H1 (cell line): ENCODE results near the gene MLKL. TPM values are rescaled to one million over a fixed set of nuclear protein-coding genes. Genes with fewer than 3 reads are reported as not detected.

Experiments used
- KDM5A ChIP-seq: fragments of 200-600 bp; IDR thresholded peaks from 2 replicates; pipeline ENCODE4 v1.7.1; 2012; ENCODE audit warnings: mild to moderate bottlenecking, low read length, inconsistent platforms, mixed read lengths
- SIN3A ChIP-seq, 2 experiments: IDR thresholded peaks in 1 of 2; conservative IDR thresholded peaks in 1 of 2; 2 replicates each; pipeline ENCODE4 v1.6.1; 2011 to 2012; ENCODE audit warnings: low read length in 2 of 2, improper control_type of control experiment in 1 of 2, low read depth in 1 of 2, mild to moderate bottlenecking in 1 of 2
- polyA plus RNA-seq, 7 experiments: library from polyadenylated mRNA; depleted of rRNA in 3 of 7; stranded (reverse) in 5 of 7; unstranded in 2 of 7; fragments of >200 nt in 5 of 7; fragments of 200-250 nt in 2 of 7; gene quantifications; 1 replicate in 5 of 7; 2 replicates in 1 of 7; 4 replicates in 1 of 7; pipeline versions ENCODE4 v1.2.1 to v1.2.3, GENCODE V29; 2011 to 2013; ENCODE audit warnings: missing spikeins in 2 of 7, mixed read lengths in 2 of 7
- total RNA-seq: library from RNA; stranded (reverse); fragmentation: NEBNext Ultra II Directional; extraction: Animal tissue kit (Norgen Biotek cat#: 25700); gene quantifications from 2 replicates; pipeline ENCODE4 v1.2.1, GENCODE V29; 2021
- TF ChIP-seq, protein P1 (sequence below): fragments of 300-600 bp; sonication (generic); IDR thresholded peaks from 2 replicates; pipeline ENCODE4 v1.7.1; 2012; ENCODE audit warnings: low read length, moderate library complexity, mild to moderate bottlenecking, inconsistent platforms; ENCODE audit not compliant: insufficient replicate concordance

The MLKL gene
- total and polyA plus RNA-seq, 2 of the 8 experiments (the other 6 are each of a cell fraction or from before 2014, with no cell fraction given), result 1.6 to 2.1 TPM

- TF ChIP-seq, protein P1, sequence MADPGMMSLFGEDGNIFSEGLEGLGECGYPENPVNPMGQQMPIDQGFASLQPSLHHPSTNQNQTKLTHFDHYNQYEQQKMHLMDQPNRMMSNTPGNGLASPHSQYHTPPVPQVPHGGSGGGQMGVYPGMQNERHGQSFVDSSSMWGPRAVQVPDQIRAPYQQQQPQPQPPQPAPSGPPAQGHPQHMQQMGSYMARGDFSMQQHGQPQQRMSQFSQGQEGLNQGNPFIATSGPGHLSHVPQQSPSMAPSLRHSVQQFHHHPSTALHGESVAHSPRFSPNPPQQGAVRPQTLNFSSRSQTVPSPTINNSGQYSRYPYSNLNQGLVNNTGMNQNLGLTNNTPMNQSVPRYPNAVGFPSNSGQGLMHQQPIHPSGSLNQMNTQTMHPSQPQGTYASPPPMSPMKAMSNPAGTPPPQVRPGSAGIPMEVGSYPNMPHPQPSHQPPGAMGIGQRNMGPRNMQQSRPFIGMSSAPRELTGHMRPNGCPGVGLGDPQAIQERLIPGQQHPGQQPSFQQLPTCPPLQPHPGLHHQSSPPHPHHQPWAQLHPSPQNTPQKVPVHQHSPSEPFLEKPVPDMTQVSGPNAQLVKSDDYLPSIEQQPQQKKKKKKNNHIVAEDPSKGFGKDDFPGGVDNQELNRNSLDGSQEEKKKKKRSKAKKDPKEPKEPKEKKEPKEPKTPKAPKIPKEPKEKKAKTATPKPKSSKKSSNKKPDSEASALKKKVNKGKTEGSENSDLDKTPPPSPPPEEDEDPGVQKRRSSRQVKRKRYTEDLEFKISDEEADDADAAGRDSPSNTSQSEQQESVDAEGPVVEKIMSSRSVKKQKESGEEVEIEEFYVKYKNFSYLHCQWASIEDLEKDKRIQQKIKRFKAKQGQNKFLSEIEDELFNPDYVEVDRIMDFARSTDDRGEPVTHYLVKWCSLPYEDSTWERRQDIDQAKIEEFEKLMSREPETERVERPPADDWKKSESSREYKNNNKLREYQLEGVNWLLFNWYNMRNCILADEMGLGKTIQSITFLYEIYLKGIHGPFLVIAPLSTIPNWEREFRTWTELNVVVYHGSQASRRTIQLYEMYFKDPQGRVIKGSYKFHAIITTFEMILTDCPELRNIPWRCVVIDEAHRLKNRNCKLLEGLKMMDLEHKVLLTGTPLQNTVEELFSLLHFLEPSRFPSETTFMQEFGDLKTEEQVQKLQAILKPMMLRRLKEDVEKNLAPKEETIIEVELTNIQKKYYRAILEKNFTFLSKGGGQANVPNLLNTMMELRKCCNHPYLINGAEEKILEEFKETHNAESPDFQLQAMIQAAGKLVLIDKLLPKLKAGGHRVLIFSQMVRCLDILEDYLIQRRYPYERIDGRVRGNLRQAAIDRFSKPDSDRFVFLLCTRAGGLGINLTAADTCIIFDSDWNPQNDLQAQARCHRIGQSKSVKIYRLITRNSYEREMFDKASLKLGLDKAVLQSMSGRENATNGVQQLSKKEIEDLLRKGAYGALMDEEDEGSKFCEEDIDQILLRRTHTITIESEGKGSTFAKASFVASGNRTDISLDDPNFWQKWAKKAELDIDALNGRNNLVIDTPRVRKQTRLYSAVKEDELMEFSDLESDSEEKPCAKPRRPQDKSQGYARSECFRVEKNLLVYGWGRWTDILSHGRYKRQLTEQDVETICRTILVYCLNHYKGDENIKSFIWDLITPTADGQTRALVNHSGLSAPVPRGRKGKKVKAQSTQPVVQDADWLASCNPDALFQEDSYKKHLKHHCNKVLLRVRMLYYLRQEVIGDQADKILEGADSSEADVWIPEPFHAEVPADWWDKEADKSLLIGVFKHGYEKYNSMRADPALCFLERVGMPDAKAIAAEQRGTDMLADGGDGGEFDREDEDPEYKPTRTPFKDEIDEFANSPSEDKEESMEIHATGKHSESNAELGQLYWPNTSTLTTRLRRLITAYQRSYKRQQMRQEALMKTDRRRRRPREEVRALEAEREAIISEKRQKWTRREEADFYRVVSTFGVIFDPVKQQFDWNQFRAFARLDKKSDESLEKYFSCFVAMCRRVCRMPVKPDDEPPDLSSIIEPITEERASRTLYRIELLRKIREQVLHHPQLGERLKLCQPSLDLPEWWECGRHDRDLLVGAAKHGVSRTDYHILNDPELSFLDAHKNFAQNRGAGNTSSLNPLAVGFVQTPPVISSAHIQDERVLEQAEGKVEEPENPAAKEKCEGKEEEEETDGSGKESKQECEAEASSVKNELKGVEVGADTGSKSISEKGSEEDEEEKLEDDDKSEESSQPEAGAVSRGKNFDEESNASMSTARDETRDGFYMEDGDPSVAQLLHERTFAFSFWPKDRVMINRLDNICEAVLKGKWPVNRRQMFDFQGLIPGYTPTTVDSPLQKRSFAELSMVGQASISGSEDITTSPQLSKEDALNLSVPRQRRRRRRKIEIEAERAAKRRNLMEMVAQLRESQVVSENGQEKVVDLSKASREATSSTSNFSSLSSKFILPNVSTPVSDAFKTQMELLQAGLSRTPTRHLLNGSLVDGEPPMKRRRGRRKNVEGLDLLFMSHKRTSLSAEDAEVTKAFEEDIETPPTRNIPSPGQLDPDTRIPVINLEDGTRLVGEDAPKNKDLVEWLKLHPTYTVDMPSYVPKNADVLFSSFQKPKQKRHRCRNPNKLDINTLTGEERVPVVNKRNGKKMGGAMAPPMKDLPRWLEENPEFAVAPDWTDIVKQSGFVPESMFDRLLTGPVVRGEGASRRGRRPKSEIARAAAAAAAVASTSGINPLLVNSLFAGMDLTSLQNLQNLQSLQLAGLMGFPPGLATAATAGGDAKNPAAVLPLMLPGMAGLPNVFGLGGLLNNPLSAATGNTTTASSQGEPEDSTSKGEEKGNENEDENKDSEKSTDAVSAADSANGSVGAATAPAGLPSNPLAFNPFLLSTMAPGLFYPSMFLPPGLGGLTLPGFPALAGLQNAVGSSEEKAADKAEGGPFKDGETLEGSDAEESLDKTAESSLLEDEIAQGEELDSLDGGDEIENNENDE, result no peak
- TF ChIP-seq SIN3A (conservative IDR thresholded peaks at IDR 0.05 in 1 of 2, IDR thresholded peaks at IDR 0.05 in 1 of 2; ENCODE audit: low read depth in 1 of 2, low read length in 2 of 2), result no peak
- no peak for TF ChIP-seq KDM5A
Observed at GRCh38 chr16:74660383-74660782, 40.3 kb downstream of the MLKL start (continued).
